HUES6 (cell line): ENCODE measurements around the gene CSDE1.

Experiments used
- H3K27ac ChIP-seq: 2 replicates; pipeline ENCODE4 v1.7.0; 2013; ENCODE audit warnings: low read depth, mild to moderate bottlenecking, low read length, inconsistent platforms
- H3K27me3 ChIP-seq: 2 replicates; pipeline ENCODE4 v1.6.1; 2013; ENCODE audit warnings: low read length; ENCODE audit not compliant: control insufficient read depth, insufficient read depth
- H3K36me3 ChIP-seq: 2 replicates; pipeline ENCODE4 v1.6.1; 2013; ENCODE audit warnings: low read length; ENCODE audit not compliant: control insufficient read depth, insufficient read depth
- H3K4me1 ChIP-seq: 2 replicates; pipeline ENCODE4 v1.6.1; 2013; ENCODE audit warnings: low read length; ENCODE audit not compliant: control insufficient read depth, insufficient read depth
- H3K4me3 ChIP-seq: 2 replicates; pipeline ENCODE4 v1.5.1; 2013; ENCODE audit warnings: low read depth, low read length
- H3K9ac ChIP-seq: one replicate; pipeline ENCODE4 v1.6.1; 2013; ENCODE audit warnings: mild to moderate bottlenecking, low read length
- H3K9me3 ChIP-seq: 2 replicates; pipeline ENCODE4 v1.6.1; 2013; ENCODE audit warnings: low read depth, low read length; ENCODE audit not compliant: control insufficient read depth, insufficient read depth

Gene CSDE1

DNA sequence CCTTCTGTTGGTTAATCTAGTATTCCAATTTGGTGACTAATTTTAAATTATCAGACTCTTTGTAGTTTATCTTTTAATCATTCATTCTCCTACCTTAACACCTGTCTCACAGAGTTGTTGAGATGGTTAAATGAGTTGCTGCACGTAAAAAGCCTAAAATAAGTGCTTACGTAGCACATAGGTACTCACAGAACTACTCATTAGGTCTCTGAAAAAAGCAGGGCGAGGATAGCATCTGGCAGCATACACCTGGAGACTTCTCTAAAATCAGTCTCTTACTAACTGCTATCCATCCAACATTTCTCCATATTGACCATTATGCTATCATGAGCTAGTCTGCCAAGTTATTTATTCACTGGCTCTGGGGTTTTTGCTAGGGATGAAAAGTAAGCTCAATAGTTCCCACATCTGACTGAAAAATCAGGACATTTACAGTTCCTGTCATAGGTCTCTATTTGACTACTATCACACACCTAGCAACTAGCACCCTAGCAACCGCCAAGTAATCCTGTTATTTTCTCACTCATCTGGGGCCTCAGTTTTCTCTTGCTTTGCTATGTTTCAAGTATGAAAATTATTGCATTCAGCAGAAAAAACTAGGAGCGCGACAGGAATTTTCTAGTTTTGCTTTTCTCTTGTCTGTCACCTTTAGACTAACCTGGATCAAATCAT, 11.2 kb downstream of the CSDE1 start:
- Histone ChIP-seq H3K9ac (no peak overlapping the region), H3K27ac (no peak overlapping the region), H3K27me3 (no peaks in the 10 kb centered on the region), H3K36me3 (peaks cover 92% of the 10 kb centered on the region), H3K9me3 (no peaks in the 10 kb centered on the region), H3K4me3 (no peak overlapping the region), H3K4me1 (0 out of 2 replicates have a peak, but pooled peaks cover under 1% of the 10 kb centered on the region)

DNA sequence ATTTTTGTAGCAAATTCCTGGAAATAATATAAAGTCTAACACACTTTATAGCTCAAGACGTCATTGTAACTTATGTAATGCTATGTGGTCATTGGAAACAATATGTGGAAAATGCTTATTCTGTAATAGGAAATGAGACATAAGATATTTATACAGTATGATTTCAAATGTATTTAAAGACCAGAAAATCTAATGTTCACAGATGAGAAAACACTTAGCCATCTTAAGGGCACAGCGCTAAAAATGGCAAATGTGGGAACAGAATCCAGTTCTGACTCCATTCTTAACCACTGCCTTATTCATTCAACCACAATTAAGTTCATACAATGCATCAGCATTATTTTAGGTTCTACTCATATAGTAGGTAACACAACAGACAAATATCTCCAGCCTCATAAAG, 12.5 kb downstream of the CSDE1 start:
- Histone ChIP-seq H3K36me3 (peaks cover 98% of the 10 kb centered on the region), H3K4me1 (no peaks in the 10 kb centered on the region), H3K27ac (no peak overlapping the region), H3K9ac (no peak overlapping the region), H3K4me3 (no peak overlapping the region), H3K27me3 (no peaks in the 10 kb centered on the region), H3K9me3 (no peaks in the 10 kb centered on the region)

GRCh38 chr1:114741963-114742746, 15.6 kb downstream of the CSDE1 start:
- H3K4me3 ChIP-seq, result no peak overlapping the region
- peaks cover 97% of the 10 kb centered on the region for H3K36me3 ChIP-seq
- H3K4me1 ChIP-seq, result no peaks in the 10 kb centered on the region
- no peak overlapping the region for H3K27ac ChIP-seq
- H3K27me3 ChIP-seq, result no peaks in the 10 kb centered on the region
- no peaks in the 10 kb centered on the region for H3K9me3 ChIP-seq
- H3K9ac ChIP-seq, result no peak overlapping the region

DNA sequence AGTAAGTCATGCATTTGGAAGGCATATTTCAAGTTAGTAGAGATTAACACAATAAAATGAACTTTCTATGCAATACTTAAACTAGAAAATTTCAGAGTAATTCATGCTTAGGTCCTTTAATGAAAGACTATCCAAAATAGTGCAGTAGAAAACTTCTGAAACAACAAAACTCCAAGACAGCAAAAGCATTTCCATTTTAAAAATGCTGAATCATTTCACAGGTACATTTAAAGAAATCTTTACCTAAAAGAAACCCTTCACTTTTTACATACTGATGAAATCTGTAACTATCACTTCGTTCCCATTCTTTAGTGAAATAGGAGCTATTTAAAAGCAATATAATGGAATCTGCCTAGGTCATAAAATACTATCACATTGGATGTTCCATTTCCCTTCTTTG, 17.5 kb downstream of the CSDE1 start:
- H3K9ac ChIP-seq, result no peak overlapping the region
- H3K27ac ChIP-seq, result peak overlapping the region; percentile 4; the same call in 1 of the 2 replicates
- no peak overlapping the region for H3K4me3 ChIP-seq
- H3K27me3 ChIP-seq, result no peaks in the 10 kb centered on the region
- no peaks in the 10 kb centered on the region for H3K9me3 ChIP-seq
- peaks cover 97% of the 10 kb centered on the region for H3K36me3 ChIP-seq
- H3K4me1 ChIP-seq, result no peaks in the 10 kb centered on the region

DNA sequence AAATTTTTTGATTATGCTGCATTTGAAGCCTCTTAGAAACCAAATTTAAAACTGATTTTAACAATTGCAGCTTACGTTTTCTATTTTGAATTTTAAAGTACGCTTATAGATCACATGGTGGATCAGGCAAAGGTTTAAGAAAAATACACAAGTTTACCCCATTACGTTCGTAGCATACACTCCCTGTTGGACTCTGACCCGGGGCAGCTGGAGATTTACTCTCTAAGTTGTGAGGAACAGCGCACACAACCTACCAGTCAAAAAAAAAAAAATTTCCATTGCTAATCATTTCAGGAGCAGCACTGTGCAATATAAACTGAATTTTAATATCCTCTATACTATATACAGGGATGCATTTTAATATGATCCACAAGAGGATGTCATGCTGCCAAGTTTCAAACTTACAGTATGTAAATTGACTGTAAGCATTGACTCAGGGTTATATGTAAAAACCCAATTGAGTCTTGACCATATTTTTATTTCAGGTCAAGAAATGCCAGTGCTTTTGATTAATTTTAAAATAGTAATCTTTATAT, 20.4 kb downstream of the CSDE1 start:
- Histone ChIP-seq H3K4me3 (no peak overlapping the region), H3K36me3 (peaks cover 98% of the 10 kb centered on the region), H3K9ac (no peak overlapping the region), H3K27me3 (no peaks in the 10 kb centered on the region), H3K4me1 (no peaks in the 10 kb centered on the region), H3K9me3 (no peaks in the 10 kb centered on the region), H3K27ac (no peak overlapping the region)

DNA sequence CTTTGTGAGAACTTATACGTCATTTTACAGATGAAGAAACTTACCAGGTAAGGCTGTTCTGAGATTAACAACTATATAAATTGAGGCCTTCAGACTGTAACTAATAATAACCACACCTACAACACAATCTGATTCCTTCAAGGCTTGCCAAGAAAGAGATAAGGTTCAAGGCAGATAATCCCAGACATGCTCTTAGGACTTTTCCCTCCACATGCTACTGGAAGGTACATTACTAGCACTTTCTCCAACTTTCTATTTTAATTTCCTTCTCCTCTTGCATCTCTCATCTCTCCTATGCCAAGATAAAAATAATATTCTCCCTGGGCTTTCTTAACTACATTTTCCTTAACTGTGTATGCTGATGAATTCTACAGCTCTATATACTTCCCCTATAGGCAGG, 22.3 kb downstream of the CSDE1 start:
- Histone ChIP-seq H3K9me3 (no peaks in the 10 kb centered on the region), H3K4me1 (no peaks in the 10 kb centered on the region), H3K27ac (no peak overlapping the region), H3K4me3 (no peak overlapping the region), H3K9ac (no peak overlapping the region), H3K27me3 (no peaks in the 10 kb centered on the region), H3K36me3 (peaks cover 98% of the 10 kb centered on the region)

GRCh38 chr1:114729782-114730181, 28.0 kb downstream of the CSDE1 start:
- no peaks in the 10 kb centered on the region for H3K27me3 ChIP-seq
- H3K9me3 ChIP-seq, result no peaks in the 10 kb centered on the region
- peaks cover 99% of the 10 kb centered on the region for H3K36me3 ChIP-seq
- no peak overlapping the region for H3K9ac ChIP-seq
- no peak overlapping the region for H3K27ac ChIP-seq
- no peak overlapping the region for H3K4me3 ChIP-seq
- H3K4me1 ChIP-seq, result no peaks in the 10 kb centered on the region

DNA sequence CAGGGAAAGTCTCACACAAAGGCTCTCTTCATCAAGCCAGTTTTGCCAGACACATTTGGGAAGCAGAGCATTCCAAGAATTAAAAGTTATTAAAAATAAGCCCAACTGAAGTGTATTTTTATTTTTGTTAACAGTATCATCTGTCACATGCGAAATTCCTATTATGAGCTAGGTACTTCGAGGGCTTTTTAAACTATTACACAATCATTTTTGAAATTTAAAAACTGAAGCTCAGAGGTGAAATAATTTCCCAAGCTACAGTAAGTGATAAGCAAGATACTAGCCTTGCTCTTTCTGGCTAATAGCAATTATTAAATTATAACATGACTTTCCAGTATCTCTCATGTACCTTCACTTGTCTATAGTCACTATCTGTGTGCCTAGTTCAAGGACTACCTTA, 29.2 kb downstream of the CSDE1 start:
- Histone ChIP-seq H3K9me3 (no peaks in the 10 kb centered on the region), H3K36me3 (peaks cover 99% of the 10 kb centered on the region), H3K27ac (no peak overlapping the region), H3K27me3 (no peaks in the 10 kb centered on the region), H3K9ac (no peak overlapping the region), H3K4me1 (no peaks in the 10 kb centered on the region), H3K4me3 (no peak overlapping the region)

DNA sequence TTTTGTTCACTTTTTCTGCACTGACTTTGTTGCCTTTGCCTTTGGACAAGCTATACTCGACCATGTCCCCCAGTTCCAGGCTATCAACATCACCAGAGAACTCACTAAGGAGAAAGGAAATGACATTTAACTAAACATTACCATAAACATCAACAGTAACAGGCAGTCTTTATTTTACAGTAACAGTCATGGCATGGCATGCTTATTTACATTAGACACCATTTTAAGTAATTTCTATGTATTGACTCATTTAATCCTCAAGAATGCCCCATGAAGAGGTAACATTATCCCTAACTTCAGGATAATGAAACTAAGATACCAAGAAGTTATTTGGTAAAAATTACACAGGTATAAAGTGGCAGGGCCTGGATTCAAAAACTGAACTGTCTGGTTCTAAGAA, 32.6 kb downstream of the CSDE1 start:
- H3K27ac ChIP-seq, result no peak overlapping the region

DNA sequence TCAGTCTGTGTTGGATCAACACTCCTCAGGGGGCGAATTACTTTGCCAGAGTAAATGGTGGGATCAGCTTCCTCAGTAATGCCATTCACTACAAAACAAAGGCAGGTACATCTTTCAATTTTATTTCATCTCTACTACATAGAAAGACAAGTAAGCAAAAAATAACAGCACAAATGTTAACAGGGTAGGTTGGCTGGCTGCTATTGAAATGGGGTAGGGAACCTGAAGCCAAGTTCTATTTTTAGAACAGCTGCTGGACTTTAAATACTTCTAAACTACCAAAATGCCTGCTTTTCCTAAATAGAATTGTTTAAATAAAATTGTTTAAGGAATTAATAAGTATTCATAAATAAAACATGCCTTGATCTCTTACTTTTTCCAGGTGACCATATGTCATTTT, 33.9 kb downstream of the CSDE1 start:
- Histone ChIP-seq H3K4me1 (no peaks in the 10 kb centered on the region), H3K36me3 (peaks cover 99% of the 10 kb centered on the region), H3K27ac (no peak overlapping the region), H3K9ac (no peak overlapping the region), H3K27me3 (no peaks in the 10 kb centered on the region), H3K9me3 (no peaks in the 10 kb centered on the region), H3K4me3 (no peak overlapping the region)

More for the DNA sequence above, 32.6 kb downstream of the CSDE1 start:
- Histone ChIP-seq H3K36me3 (peaks cover 99% of the 10 kb centered on the region), H3K4me3 (no peak overlapping the region), H3K27me3 (no peaks in the 10 kb centered on the region), H3K9ac (no peak overlapping the region), H3K4me1 (no peaks in the 10 kb centered on the region), H3K9me3 (no peaks in the 10 kb centered on the region)

DNA sequence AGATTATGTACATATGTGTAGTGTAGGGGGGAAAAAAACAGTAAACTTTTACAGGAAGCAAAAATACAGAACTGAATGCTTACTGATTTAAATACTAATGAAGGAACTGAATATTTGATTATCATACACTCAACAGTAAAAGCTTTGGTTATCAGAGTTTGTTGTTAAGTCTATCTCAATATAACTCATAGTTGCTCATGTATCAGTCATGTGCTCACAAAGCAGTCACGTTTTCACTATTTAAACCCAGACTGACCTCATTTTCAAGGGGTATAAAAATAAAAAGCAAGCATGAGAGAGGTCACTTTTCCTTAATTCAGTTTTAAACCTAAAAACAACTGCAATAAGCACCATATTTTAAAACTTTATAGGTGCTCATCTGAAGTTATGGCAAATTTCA, 34.3 kb downstream of the CSDE1 start:
- Histone ChIP-seq H3K4me1 (no peaks in the 10 kb centered on the region), H3K9ac (no peak overlapping the region), H3K27ac (no peak overlapping the region), H3K27me3 (no peaks in the 10 kb centered on the region), H3K4me3 (no peak overlapping the region), H3K36me3 (peaks cover 99% of the 10 kb centered on the region), H3K9me3 (no peaks in the 10 kb centered on the region)
